ENCODE data around the gene PPP2R5C.

Gene PPP2R5C

GRCh38 chr14:101755591-101756324 lies 5.8 kb upstream of the PPP2R5C start:
- DNase-seq (ENCODE audit: low read depth, low spot score) = no peak

GRCh38 chr14:101757064-101757838 lies 4.3 kb upstream of the PPP2R5C start:
- no peak for DNase-seq (ENCODE audit: low read depth, low spot score)

DNA sequence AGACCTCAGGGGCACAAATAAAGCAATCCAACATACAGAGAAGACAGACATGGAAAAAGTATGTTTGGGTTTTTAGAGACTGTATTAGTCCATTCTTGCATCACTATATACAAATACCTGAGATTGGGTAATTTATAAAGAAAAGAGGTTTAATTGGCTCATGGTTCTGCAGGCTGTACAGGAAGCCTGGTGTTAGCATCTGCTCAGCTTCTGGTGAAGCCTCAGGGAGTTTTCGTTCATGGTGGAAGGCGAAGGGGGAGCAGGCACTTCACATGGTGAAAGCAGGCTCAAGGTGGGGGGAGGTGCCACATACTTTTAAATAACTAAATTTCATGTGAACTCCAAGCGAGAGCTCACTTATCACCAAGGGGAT lies 3.7 kb upstream of the PPP2R5C start:
- DNase-seq (ENCODE audit: low read depth, low spot score) = no peak

- DNase-seq (ENCODE audit: low read depth, low spot score) = no peak
Observed at GRCh38 chr14:101758913-101759593, 2.5 kb upstream of the PPP2R5C start.

GRCh38 chr14:101760138-101761011 lies 1.1 kb upstream of the PPP2R5C start:
- DNase-seq (ENCODE audit: low read depth, low spot score) = peak; percentile 92

DNA sequence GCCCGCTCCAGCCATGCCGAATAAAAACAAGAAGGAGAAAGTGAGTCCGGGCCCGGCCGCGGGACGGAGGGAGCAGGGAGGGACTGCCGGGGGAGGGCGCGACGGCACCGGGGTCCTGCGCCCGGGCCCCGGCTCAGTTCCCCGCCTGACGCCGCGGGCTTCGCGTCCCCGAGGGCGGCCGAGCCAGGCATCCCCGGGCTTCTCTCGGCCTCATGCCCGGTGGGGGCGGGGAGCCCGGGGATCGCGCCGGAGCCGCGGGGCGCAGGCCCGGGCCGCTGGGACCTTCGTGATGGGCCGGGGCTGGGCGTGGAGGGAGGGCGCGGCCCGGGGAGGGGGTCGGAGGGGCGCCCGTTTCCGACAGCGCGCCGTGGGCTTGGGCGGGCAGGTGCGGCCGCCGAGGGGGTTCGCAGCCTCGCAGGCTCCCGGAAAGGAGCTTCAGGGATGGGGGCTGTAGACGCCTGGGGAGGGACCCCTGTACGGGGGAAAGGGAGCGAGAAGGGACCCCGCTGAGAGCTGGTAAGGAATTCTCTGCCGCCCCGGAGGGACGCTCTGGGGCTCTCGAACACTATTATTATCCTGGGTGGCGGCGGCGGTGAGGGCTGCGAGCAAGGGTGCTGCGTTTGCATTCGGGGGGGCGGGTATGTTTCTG lies 496 bp downstream of the PPP2R5C start:
- DNase-seq (ENCODE audit: low read depth, low spot score) = no peak

DNA sequence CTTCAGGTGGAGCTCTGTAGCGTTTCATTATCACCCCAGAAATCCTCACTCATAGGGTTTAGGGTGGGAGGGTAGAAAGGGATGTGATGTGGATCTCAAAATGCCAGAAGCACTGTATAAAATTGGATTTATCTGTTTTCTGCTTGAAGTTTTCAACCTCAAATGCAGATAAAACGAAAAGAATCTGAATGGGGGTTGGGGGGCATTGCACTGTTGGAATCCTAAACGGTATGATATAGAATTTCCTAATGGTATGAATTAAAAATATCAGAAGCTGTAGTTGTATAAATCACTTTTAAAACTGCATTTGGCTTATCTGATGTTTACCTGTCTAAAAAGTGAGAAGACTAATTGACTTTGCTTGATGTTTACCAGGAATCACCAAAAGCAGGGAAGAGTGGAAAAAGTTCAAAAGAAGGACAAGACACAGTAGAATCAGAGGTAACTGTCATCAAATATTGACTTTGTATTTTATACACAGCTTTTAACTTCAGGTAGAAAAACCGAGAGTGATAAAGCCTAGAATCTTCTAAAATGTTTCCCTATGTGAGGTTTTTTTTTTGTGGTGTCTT lies 1.1 kb downstream of the PPP2R5C start:
- DNase-seq (ENCODE audit: low read depth, low spot score) = no peak

DNA sequence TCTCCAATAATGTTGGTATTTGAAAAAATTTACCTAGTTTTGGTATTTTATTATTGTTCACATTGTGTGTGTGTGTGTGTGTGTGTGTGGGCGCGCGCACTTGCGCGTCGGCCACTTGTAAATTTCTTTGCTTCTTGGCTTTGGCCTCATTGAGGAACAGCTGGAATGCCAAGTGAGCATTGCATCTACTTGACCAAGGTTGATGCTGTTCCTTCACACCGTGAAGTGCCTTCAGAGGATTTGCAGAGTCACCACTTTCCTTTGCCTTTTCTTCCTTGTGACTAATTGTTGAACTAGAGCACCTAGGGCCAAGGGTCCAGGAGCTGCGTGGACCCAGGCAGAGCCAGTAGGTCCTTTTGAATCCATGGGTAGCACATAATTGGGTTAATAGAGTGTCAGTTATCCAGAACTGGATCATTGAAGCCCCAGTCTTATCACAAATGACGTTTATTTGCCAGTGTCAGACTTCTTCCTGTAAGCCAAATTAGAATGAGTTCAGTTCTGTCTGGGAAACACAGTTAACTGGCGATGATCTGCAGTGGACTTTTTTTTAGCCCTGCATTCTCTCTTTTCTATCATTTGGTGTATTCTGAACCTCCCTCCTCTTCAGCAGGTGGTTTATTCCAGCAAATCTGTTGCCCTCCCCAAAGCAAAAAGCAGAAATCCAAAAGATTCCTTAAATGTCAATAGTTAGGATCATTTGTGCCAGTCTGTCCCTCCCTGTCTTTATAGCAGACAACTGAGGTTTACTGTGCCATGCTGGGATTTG lies 2.6 kb downstream of the PPP2R5C start:
- DNase-seq (ENCODE audit: low read depth, low spot score) = no peak

GRCh38 chr14:101767618-101768362 lies 6.3 kb downstream of the PPP2R5C start:
- no peak for DNase-seq (ENCODE audit: low read depth, low spot score)

- DNase-seq (ENCODE audit: low read depth, low spot score) = no peak
Observed at GRCh38 chr14:101770183-101770582, 8.7 kb downstream of the PPP2R5C start.

GRCh38 chr14:101772770-101773169 lies 11.3 kb downstream of the PPP2R5C start:
- DNase-seq (ENCODE audit: low read depth, low spot score) = no peak

GRCh38 chr14:101773378-101773777 lies 11.9 kb downstream of the PPP2R5C start:
- no peak for DNase-seq (ENCODE audit: low read depth, low spot score)

- no peak for DNase-seq (ENCODE audit: low read depth, low spot score)
Observed at GRCh38 chr14:101774006-101774795, 12.7 kb downstream of the PPP2R5C start.

GRCh38 chr14:101774814-101775213 lies 13.3 kb downstream of the PPP2R5C start:
- no peak for DNase-seq (ENCODE audit: low read depth, low spot score)

- no peak for DNase-seq (ENCODE audit: low read depth, low spot score)
Observed at GRCh38 chr14:101775826-101776225, 14.3 kb downstream of the PPP2R5C start.

DNA sequence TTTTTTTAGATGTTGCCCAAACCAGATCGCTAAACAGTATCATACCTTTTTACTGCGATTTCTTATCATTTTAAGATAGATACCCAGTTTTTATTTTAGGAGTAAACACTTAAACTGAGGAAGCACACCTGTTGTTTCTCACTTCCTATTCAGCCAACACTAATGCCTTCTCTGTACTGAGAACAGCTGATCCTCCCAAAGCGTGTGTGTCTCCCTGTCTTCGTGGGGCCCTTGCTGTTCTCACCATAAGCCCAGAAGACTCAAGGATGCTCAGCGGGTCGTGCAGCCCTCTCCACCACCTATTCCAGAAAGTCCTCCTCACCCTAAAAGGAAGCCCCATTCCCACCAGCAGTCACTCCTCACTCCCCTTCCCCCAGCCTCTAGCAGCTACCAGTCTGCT lies 14.8 kb downstream of the PPP2R5C start:
- no peak for DNase-seq (ENCODE audit: low read depth, low spot score)

DNA sequence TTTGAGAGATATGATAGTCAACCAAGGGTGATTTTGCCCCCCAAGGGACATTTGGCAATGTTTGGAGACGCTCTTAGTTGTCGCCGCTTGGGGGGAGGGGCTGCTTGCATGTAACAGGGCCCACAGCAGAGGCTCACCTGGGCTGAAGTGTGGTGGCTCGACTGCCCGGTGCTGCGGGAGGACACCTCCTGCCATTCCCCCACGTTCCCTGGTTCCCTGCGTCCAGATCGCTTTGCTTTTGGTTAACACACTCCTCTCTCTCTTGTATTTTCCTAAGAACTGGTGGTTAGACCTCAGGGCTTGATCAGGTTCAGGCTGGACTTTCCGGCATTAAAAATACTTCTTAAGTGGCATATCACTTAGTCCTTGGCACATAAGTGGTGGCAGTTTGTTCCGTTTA lies 18.9 kb downstream of the PPP2R5C start:
- DNase-seq (ENCODE audit: low read depth, low spot score) = no peak

DNA sequence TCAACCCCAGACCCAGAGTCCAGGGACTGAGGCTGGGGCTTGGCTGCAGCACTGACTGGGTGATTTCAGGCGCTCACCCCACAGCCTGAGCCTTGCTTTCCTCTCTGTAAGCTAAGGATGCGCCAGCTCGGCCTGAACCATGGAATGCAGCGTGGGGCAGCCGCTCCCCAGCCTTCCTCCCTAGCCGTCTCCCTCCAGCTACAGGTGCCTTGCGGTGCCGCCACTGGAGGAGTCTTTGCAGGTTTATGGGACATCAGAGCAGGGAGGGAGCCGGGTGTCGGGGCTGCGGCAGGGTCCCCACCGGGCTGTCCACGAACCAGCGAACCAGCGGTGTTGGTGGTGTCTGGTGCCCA lies 19.4 kb downstream of the PPP2R5C start:
- no peak for DNase-seq (ENCODE audit: low read depth, low spot score)
